Measurements from ENCODE around the gene ZBTB3. TPM values are rescaled to one million over a fixed set of nuclear protein-coding genes. Genes with fewer than 3 reads are reported as not detected.

The ZBTB3 gene
- total and polyA plus RNA-seq, 2 of the 13 experiments (the other 11 are each of a cell fraction or from before 2014, with no cell fraction given): 3.4 to 5.2 TPM

GRCh38 chr11:62771144-62772021, 17.4 kb upstream of the ZBTB3 start, which contains the start of gene TAF6L (continued):
- peak; percentile 67; the same call in 1 of the 2 replicates for TF ChIP-seq PRDM10 (CRISPR knock-in tag; IDR thresholded peaks at IDR 0.05; ENCODE audit: low read depth)
- no peak for TF ChIP-seq ETV6 (CRISPR knock-in tag; conservative IDR thresholded peaks at IDR 0.05)
- TF ChIP-seq ZSCAN21 (CRISPR knock-in tag; IDR thresholded peaks at IDR 0.05; ENCODE audit: borderline replicate concordance): no peak
- TF ChIP-seq, protein P1, sequence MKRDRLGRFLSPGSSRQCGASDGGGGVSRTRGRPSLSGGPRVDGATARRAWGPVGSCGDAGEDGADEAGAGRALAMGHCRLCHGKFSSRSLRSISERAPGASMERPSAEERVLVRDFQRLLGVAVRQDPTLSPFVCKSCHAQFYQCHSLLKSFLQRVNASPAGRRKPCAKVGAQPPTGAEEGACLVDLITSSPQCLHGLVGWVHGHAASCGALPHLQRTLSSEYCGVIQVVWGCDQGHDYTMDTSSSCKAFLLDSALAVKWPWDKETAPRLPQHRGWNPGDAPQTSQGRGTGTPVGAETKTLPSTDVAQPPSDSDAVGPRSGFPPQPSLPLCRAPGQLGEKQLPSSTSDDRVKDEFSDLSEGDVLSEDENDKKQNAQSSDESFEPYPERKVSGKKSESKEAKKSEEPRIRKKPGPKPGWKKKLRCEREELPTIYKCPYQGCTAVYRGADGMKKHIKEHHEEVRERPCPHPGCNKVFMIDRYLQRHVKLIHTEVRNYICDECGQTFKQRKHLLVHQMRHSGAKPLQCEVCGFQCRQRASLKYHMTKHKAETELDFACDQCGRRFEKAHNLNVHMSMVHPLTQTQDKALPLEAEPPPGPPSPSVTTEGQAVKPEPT (CRISPR knock-in tag; IDR thresholded peaks at IDR 0.05; ENCODE audit: low read depth): no peak
- 0 out of 2 replicates have a peak, but pooled peaks have one; percentile 44 for TF ChIP-seq GTF2F1 (IDR thresholded peaks at IDR 0.05; ENCODE audit: low read length)
- TF ChIP-seq RELA (CRISPR knock-in tag; IDR thresholded peaks at IDR 0.05): no peak
- TF ChIP-seq NCOR1 (IDR thresholded peaks at IDR 0.05; ENCODE audit: borderline replicate concordance, low read length): peak; percentile 76; the same call in 1 of the 2 replicates
- TF ChIP-seq, protein P2, sequence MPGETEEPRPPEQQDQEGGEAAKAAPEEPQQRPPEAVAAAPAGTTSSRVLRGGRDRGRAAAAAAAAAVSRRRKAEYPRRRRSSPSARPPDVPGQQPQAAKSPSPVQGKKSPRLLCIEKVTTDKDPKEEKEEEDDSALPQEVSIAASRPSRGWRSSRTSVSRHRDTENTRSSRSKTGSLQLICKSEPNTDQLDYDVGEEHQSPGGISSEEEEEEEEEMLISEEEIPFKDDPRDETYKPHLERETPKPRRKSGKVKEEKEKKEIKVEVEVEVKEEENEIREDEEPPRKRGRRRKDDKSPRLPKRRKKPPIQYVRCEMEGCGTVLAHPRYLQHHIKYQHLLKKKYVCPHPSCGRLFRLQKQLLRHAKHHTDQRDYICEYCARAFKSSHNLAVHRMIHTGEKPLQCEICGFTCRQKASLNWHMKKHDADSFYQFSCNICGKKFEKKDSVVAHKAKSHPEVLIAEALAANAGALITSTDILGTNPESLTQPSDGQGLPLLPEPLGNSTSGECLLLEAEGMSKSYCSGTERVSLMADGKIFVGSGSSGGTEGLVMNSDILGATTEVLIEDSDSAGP (CRISPR knock-in tag; IDR thresholded peaks at IDR 0.05; ENCODE audit: borderline replicate concordance): peak; percentile 99
- peak; percentile 67 for TF ChIP-seq ZNF574 (CRISPR knock-in tag; IDR thresholded peaks at IDR 0.05)
- TF ChIP-seq, protein P3, sequence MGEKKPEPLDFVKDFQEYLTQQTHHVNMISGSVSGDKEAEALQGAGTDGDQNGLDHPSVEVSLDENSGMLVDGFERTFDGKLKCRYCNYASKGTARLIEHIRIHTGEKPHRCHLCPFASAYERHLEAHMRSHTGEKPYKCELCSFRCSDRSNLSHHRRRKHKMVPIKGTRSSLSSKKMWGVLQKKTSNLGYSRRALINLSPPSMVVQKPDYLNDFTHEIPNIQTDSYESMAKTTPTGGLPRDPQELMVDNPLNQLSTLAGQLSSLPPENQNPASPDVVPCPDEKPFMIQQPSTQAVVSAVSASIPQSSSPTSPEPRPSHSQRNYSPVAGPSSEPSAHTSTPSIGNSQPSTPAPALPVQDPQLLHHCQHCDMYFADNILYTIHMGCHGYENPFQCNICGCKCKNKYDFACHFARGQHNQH (CRISPR knock-in tag; IDR thresholded peaks at IDR 0.05): peak; percentile 50
- TF ChIP-seq ZNF225 (CRISPR knock-in tag; IDR thresholded peaks at IDR 0.05): peak; percentile 80; the same call in 1 of the 2 replicates
- peak; percentile 38 for TF ChIP-seq SMAD3 (CRISPR knock-in tag; IDR thresholded peaks at IDR 0.05)
- peak; percentile 86; the same call in 1 of the 2 replicates for TF ChIP-seq ZGPAT (CRISPR knock-in tag; IDR thresholded peaks at IDR 0.05)
- TF ChIP-seq MLLT10 (CRISPR knock-in tag; IDR thresholded peaks at IDR 0.05): no peak
